IMR-90 (cell line): ENCODE measurements around the gene HINT2. TPM values are rescaled to one million over a fixed set of nuclear protein-coding genes. Genes with fewer than 3 reads are reported as not detected.

Experiments
- ATAC-seq: fragments of 200-7000 bp; cut with Tn5 transposase; 2 replicates; pipeline ENCODE4 v1.9.1; 2020; ENCODE audit warnings: low read depth, mild to moderate bottlenecking, moderate library complexity
- BruUV-seq: library from RNA; stranded (reverse); fragments of 400-500 nt; replicated peaks from 2 replicates; lab custom pipeline; 2021; lab: Mats Ljungman, UMichigan
- CTCF ChIA-PET: fragments of 300-600 bp; formaldehyde crosslinking; extraction: SDS; loops from one replicate; lab custom pipeline; 2021; ENCODE audit warnings: antibody characterized with exemption; lab: Yijun Ruan, JAX
- POLR2A ChIA-PET: fragments of 300-600 bp; sonication (Branson Sonifier 250); formaldehyde crosslinking; loops from one replicate; lab custom pipeline; 2022; ENCODE audit warnings: antibody characterized with exemption; ENCODE audit not compliant: unreplicated experiment; lab: Charles Lee
- DNase-seq: peaks from one replicate; pipeline ENCODE4 v3.0.0; 2013
- H2AFZ ChIP-seq: replicated peaks from 2 replicates; pipeline ENCODE3; 2013; ENCODE audit warnings: low read length, mild to moderate bottlenecking; ENCODE audit not compliant: poor library complexity
- H2AK5ac ChIP-seq: 2 replicates; pipeline ENCODE4 v1.6.1; 2013; ENCODE audit warnings: low read depth, low read length, inconsistent platforms
- H2AK9ac ChIP-seq: replicated peaks from 2 replicates; pipeline ENCODE3; 2013; ENCODE audit warnings: mild to moderate bottlenecking, low read depth, low read length, moderate library complexity; ENCODE audit not compliant: poor library complexity
- H2BK120ac ChIP-seq: 2 replicates; pipeline ENCODE4 v1.6.1; 2013; ENCODE audit warnings: low read depth, low read length, inconsistent platforms
- H2BK15ac ChIP-seq: 3 replicates; pipeline ENCODE4 v1.6.1; 2013; ENCODE audit warnings: low read depth, low read length, inconsistent platforms
- H2BK20ac ChIP-seq: 2 replicates; pipeline ENCODE4 v1.6.1; 2013; ENCODE audit warnings: low read depth, mild to moderate bottlenecking, inconsistent platforms, low read length, moderate library complexity
- H2BK5ac ChIP-seq: 2 replicates; pipeline ENCODE4 v1.6.1; 2013; ENCODE audit warnings: mild to moderate bottlenecking, low read depth, low read length, inconsistent platforms; ENCODE audit not compliant: poor library complexity, severe bottlenecking
- H3K14ac ChIP-seq: replicated peaks from 2 replicates; pipeline ENCODE4 v1.6.1; 2013; ENCODE audit warnings: low read depth, low read length, inconsistent platforms
- H3K18ac ChIP-seq: 2 replicates; pipeline ENCODE4 v1.6.1; 2013; ENCODE audit warnings: low read depth, low read length, control low read depth
- H3K23ac ChIP-seq: 2 replicates; pipeline ENCODE4 v1.6.1; 2013; ENCODE audit warnings: low read depth, low read length, inconsistent platforms
- H3K27ac ChIP-seq: 2 replicates; pipeline ENCODE4 v1.5.1; 2013; ENCODE audit warnings: mild to moderate bottlenecking, control low read depth, low read length; ENCODE audit not compliant: insufficient read depth
- H3K27me3 ChIP-seq: 2 replicates; pipeline ENCODE4 v1.6.1; 2013; ENCODE audit warnings: low read length; ENCODE audit not compliant: control insufficient read depth, insufficient read depth
- H3K36me3 ChIP-seq: 2 replicates; pipeline ENCODE4 v1.6.1; 2013; ENCODE audit warnings: low read length, mixed read lengths; ENCODE audit not compliant: control insufficient read depth, insufficient read depth
- H3K4ac ChIP-seq: 2 replicates; pipeline ENCODE4 v1.6.1; 2013; ENCODE audit warnings: low read depth, low read length, inconsistent platforms
- H3K4me1 ChIP-seq: 2 replicates; pipeline ENCODE4 v1.6.1; 2013; ENCODE audit warnings: low read length, mixed read lengths; ENCODE audit not compliant: control insufficient read depth, insufficient read depth
- H3K4me2 ChIP-seq: 2 replicates; pipeline ENCODE4 v1.6.1; 2013; ENCODE audit warnings: low read depth, mild to moderate bottlenecking, control low read depth, low read length, moderate library complexity
- H3K4me3 ChIP-seq: 2 replicates; pipeline ENCODE4 v1.5.1; 2013; ENCODE audit warnings: low read depth, mild to moderate bottlenecking, control low read depth, low read length, moderate library complexity; ENCODE audit not compliant: insufficient read depth
- H3K56ac ChIP-seq: 2 replicates; pipeline ENCODE4 v1.6.1; 2013; ENCODE audit warnings: low read length, inconsistent platforms; ENCODE audit not compliant: insufficient read depth; ENCODE audit errors: extremely low read depth
- H3K79me1 ChIP-seq, 2 experiments: 2 replicates each; pipeline ENCODE4 v1.6.1; 2013; ENCODE audit warnings: low read length in 2 of 2, inconsistent platforms in 1 of 2, low read depth in 1 of 2
- H3K9ac ChIP-seq: 2 replicates; pipeline ENCODE4 v1.6.1; 2013; ENCODE audit warnings: low read depth, low read length, control low read depth
- H3K9me1 ChIP-seq: 2 replicates; pipeline ENCODE4 v1.6.1; 2013; ENCODE audit warnings: low read length, inconsistent platforms; ENCODE audit not compliant: insufficient read depth
- H3K9me3 ChIP-seq: 2 replicates; pipeline ENCODE4 v1.6.1; 2013; ENCODE audit warnings: low read length; ENCODE audit not compliant: control insufficient read depth, insufficient read depth
- H4K20me1 ChIP-seq: 2 replicates; pipeline ENCODE4 v1.6.1; 2013; ENCODE audit warnings: low read length, inconsistent platforms; ENCODE audit not compliant: insufficient read depth
- H4K5ac ChIP-seq: 2 replicates; pipeline ENCODE4 v1.6.1; 2013; ENCODE audit warnings: mild to moderate bottlenecking, low read depth, low read length, control low read depth
- H4K8ac ChIP-seq, 2 experiments: 2 replicates each; pipeline ENCODE4 v1.6.1; 2013; ENCODE audit warnings: low read depth in 2 of 2, low read length in 2 of 2, control low read depth in 1 of 2, inconsistent platforms in 1 of 2
- H4K91ac ChIP-seq: 2 replicates; pipeline ENCODE4 v1.6.1; 2013; ENCODE audit warnings: low read depth, low read length, inconsistent platforms; ENCODE audit not compliant: insufficient read depth
- CTCF ChIP-seq: conservative IDR thresholded peaks from 2 replicates; pipeline ENCODE4 v1.5.1; 2012; ENCODE audit warnings: mild to moderate bottlenecking, low read depth, low read length, improper control_type of control experiment
- POLR2A ChIP-seq: IDR thresholded peaks from 2 replicates; pipeline ENCODE4 v1.6.1; 2012; ENCODE audit warnings: mild to moderate bottlenecking, low read depth, low read length
- RCOR1 ChIP-seq: IDR thresholded peaks from 2 replicates; pipeline ENCODE4 v1.6.1; 2012; ENCODE audit warnings: mild to moderate bottlenecking, low read length, improper control_type of control experiment; ENCODE audit not compliant: insufficient replicate concordance
- SMC3 ChIP-seq: fragments of 150-350 bp; IDR thresholded peaks from 2 replicates; pipeline ENCODE4 v1.6.1; 2016; ENCODE audit warnings: low read depth, mild to moderate bottlenecking, antibody characterized with exemption, low read length, moderate library complexity
- WGBS, 2 experiments: methylation state at CpG; one replicate each; pipeline versions ENCODE4 v1.1.5 to v1.1.7; 2013; ENCODE audit warnings: missing lambda C conversion rate in 2 of 2; ENCODE audit not compliant: insufficient read length in 1 of 2; ENCODE audit errors: extremely low coverage in 2 of 2; 5-methylcytosine and 5-hydroxymethylcytosine counted together
- dilution Hi-C: fragments of 300-500 bp; cut with HindIII; formaldehyde crosslinking; loops from one replicate; pipeline ENCODE4 v1.14.3; 2018; ENCODE audit warnings: low sequenced_read_pairs; ENCODE audit not compliant: unreplicated experiment
- in situ Hi-C: fragments of 300-500 bp; cut with MboI; formaldehyde crosslinking; loops from 3 replicates; pipeline ENCODE4 v1.14.3; 2019; ENCODE audit warnings: low sequenced_read_pairs, inconsistent platforms, mixed read lengths
- intact Hi-C: fragments of 100-400 bp; cut with micrococcal nuclease; formaldehyde crosslinking; loops from 2 replicates; pipeline ENCODE4 v1.10.0; 2022
- polyA plus RNA-seq, 3 experiments: library from polyadenylated mRNA; depleted of rRNA; stranded (reverse); fragments of >200 nt; gene quantifications; 2 replicates each; pipeline ENCODE4 v1.2.3, GENCODE V29; 2012; ENCODE audit warnings: low replicate concordance in 1 of 3
- total RNA-seq: library from RNA; depleted of rRNA; stranded (reverse); fragments of >200 nt; gene quantifications from 2 replicates; pipeline ENCODE4 v1.2.3, GENCODE V29; 2012

Gene HINT2
- total and polyA plus RNA-seq, 2 of the 4 experiments (the other 2 are of a cell fraction), result 7.5 to 20.6 TPM

GRCh38 chr9:35813434-35814105 lies 1.3 kb downstream of the HINT2 start:
- Histone ChIP-seq H4K91ac (no peak overlapping the region), H3K79me1 (peaks cover 10 to 21% of the 10 kb centered on the region in 2 experiments; a peak in 3 of 4 replicates), H3K23ac (no peak overlapping the region), H3K9me3 (no peaks in the 10 kb centered on the region), H3K36me3 (peaks cover 8% of the 10 kb centered on the region), H3K56ac (no peak overlapping the region), H3K4ac (no peak overlapping the region), H2BK15ac (no peak overlapping the region), H4K5ac (0 out of 2 replicates have a peak overlapping the region, but pooled peaks have one; percentile 3), H4K20me1 (peaks cover 5% of the 10 kb centered on the region), H3K27me3 (peaks cover 6% of the 10 kb centered on the region; the same call in 1 of the 2 replicates), H3K18ac (no peak overlapping the region), H2AK5ac (peak overlapping the region; percentile 53; the same call in 1 of the 2 replicates), H3K14ac (no peak overlapping the region), H2BK5ac (no peak overlapping the region), H3K4me1 (no peaks in the 10 kb centered on the region; the same call in 1 of the 2 replicates), H3K4me3 (no peak overlapping the region), H3K9me1 (peaks cover 6% of the 10 kb centered on the region; the same call in 1 of the 2 replicates), H2BK20ac (no peak overlapping the region), H2AFZ (peak overlapping the region; percentile 25), H2BK120ac (no peak overlapping the region), H3K4me2 (no peak overlapping the region), H3K9ac (no peak overlapping the region), H2AK9ac (no peak overlapping the region), H4K8ac (peak overlapping the region in 1 of 2 experiments; percentile 9; a peak in 1 of 4 replicates), H3K27ac (no peak overlapping the region)
- ChIA-PET CTCF (interaction anchor here (1.0 to 2.1 kb wide), 3 partner anchors 13 to 69 kb away, joined by 3 to 10 read pairs (median 5); no protein-coding TSS in a partner anchor), POLR2A (no interaction called here)
- no peak for TF ChIP-seq RCOR1
- no peak for TF ChIP-seq POLR2A
- TF ChIP-seq SMC3, result peak; percentile 19; the same call in 1 of the 2 replicates
- TF ChIP-seq CTCF, result 0 out of 2 replicates have a peak, but pooled peaks have one; percentile 23
- in situ Hi-C loops (no loop called here), intact Hi-C loops (loop anchor here (2.0 to 10.0 kb wide), 2 partner anchors 23 to 159 kb away; partner anchors contain the start of genes CCDC107, NPR2, RMRP and SIT1), dilution Hi-C loops (no loop called here)
- no TSS peak for BruUV-seq
- 60% methylated on average over 1 of the region's 10 CpGs; no CpG with 5 or more reads in 1 of the 2 experiments for whole genome bisulfite sequencing, 2 experiments
- DNase-seq (peak; percentile 32), ATAC-seq (no peak)
